ENCODE results near the gene IFFO2.

GRCh38 chr1:18936471-18936813 is 20.0 kb downstream of the IFFO2 start:
- TF ChIP-seq POLR2A (IDR thresholded peaks at IDR 0.05; ENCODE audit: low read length): no peak
- no peak for TF ChIP-seq GATA1 (IDR thresholded peaks at IDR 0.05; ENCODE audit: low read depth, low read length)
